SJSA1 (cell line): ENCODE data around the gene ARHGEF12. TPM values are rescaled to one million over a fixed set of nuclear protein-coding genes. Genes with fewer than 3 reads are reported as not detected.
A peak's percentile ranks its signal among the peaks of the same experiment; 100 is the strongest.

Source experiments
- DNase-seq, 2 experiments: peaks; one replicate each; pipeline ENCODE4 v3.0.0-alpha.2; 2015 to 2020; ENCODE audit warnings: low spot score in 2 of 2, low read depth in 1 of 2
- H3K27ac ChIP-seq: fragments of 250-450 bp; sonication (Bioruptor Pico); 2 replicates; pipeline ENCODE4 v1.5.1; 2020; ENCODE audit warnings: mild to moderate bottlenecking, moderate library complexity
- H3K27me3 ChIP-seq: fragments of 250-450 bp; sonication (Bioruptor Pico); replicated peaks from 2 replicates; pipeline ENCODE4 v1.5.1; 2020; ENCODE audit warnings: mild to moderate bottlenecking, moderate library complexity
- H3K36me3 ChIP-seq: fragments of 250-450 bp; sonication (Bioruptor Pico); 2 replicates; pipeline ENCODE4 v1.5.1; 2020; ENCODE audit warnings: mild to moderate bottlenecking
- H3K4me1 ChIP-seq: fragments of 250-450 bp; sonication (Bioruptor Pico); replicated peaks from 2 replicates; pipeline ENCODE4 v1.6.1; 2021; ENCODE audit warnings: mild to moderate bottlenecking
- H3K4me3 ChIP-seq: fragments of 250-450 bp; sonication (Bioruptor Pico); 2 replicates; pipeline ENCODE4 v1.5.1; 2020; ENCODE audit warnings: mild to moderate bottlenecking
- H3K9me3 ChIP-seq: fragments of 250-450 bp; sonication (Bioruptor Pico); replicated peaks from 2 replicates; pipeline ENCODE4 v1.5.1; 2020; ENCODE audit warnings: mild to moderate bottlenecking
- total RNA-seq: library from RNA; depleted of rRNA; stranded (reverse); fragments of >200 nt; shearing (Covaris generic); gene quantifications from 2 replicates; pipeline ENCODE4 v1.2.3, GENCODE V29; 2014

Gene ARHGEF12
- total RNA-seq, 1 experiment from 2014 or later: 36.9 TPM

DNA sequence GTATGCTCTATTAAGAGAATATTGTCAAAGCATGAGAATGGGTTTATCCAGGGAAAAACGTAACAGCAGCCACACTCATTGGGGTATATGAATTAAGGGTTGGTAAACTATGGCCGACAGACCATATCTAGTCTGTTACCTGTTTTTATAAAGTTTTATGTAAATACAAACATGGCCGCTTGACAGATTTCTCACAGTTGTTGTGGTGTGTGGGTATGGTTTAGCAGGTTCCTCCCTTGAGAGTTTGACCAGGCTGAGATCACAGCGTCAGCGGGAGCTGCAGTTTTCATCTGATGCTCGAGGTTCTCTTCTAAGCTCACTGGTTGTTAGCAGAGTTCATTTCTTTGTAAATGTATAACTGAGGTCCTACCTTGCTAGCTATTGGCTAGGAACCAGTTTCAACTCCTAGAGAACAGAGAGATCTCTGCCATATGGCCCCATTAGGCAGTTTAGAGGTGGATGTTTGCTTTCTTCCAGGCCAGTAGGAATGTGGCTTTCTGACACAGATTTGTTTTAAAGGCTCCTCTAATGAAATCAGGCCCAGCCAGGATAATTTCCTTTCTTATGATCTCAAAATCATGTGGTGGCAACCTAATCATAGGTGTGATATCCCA lies 129.8 kb downstream of the ARHGEF12 start:
- Histone ChIP-seq H3K4me3 (no peak overlapping the region), H3K4me1 (peaks cover 10% of the 10 kb centered on the region), H3K9me3 (no peaks in the 10 kb centered on the region), H3K27me3 (no peaks in the 10 kb centered on the region), H3K36me3 (peaks cover 44% of the 10 kb centered on the region), H3K27ac (no peak overlapping the region)
- no peak for DNase-seq

DNA sequence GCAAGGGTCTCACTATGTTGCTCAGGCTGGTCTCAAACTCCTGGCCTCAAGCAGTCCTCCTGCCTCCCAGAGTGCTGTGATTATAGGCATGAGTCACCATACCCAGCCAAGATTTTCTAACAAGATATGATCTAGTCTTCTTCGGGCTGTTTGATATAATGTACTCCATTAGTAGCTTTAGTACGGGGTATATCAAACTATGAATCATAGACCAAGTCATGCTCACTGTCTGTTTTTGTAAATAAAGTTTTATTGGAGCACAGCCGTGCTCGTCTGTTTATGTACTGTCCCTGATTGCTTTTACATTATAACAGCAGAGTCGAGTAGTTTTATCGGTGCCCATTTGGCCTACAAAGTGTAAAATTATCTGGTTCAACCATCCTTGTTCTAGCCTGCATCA lies 131.4 kb downstream of the ARHGEF12 start:
- H3K27ac ChIP-seq: no peak overlapping the region
- no peak overlapping the region for H3K4me3 ChIP-seq
- peaks cover 16% of the 10 kb centered on the region for H3K4me1 ChIP-seq
- peak in 1 of 2 experiments; percentile 2 for DNase-seq
- no peaks in the 10 kb centered on the region for H3K27me3 ChIP-seq
- no peaks in the 10 kb centered on the region for H3K9me3 ChIP-seq
- peaks cover 41% of the 10 kb centered on the region for H3K36me3 ChIP-seq

DNA sequence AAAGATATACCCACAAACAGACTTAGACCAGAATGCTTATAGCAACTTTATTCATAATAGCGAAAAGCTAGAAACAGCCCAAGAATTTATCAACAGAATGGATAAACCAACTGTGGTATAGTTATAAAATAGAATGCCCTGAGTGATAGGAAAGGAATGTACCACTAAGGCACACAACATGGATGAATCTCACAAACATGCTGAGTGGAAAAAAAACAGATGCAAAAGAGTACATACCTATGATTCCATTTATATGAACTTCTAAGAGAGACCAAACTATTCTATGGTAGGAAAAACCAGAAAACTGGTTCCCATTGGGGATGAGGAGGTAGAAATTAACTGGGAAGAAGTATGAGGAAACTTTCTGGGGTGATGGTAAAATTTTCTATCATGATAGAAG lies 134.9 kb downstream of the ARHGEF12 start:
- H3K4me3 ChIP-seq: no peak overlapping the region
- H3K4me1 ChIP-seq: peaks cover 16% of the 10 kb centered on the region
- no peaks in the 10 kb centered on the region for H3K9me3 ChIP-seq
- peak in 1 of 2 experiments; percentile 66 for DNase-seq
- H3K27me3 ChIP-seq: no peaks in the 10 kb centered on the region
- H3K27ac ChIP-seq: peak overlapping the region; percentile 76
- H3K36me3 ChIP-seq: peaks cover 36% of the 10 kb centered on the region

DNA sequence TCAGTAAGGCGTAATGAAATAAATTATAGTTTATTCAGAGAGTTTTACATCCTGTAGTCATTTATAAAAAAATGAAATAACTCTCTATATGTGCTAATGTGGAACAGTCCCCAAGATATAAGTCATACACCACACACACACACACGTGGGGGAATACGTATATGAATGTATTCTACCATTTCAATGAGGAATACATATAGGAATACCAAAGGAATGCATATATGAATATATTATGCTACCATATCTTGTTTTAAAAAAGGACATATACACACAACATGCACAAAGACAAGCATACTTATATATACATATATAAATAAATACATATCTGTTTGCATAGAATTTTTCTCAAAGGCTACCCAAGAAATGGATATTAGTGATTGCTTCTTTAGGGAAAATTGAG lies 135.8 kb downstream of the ARHGEF12 start:
- H3K27me3 ChIP-seq: no peaks in the 10 kb centered on the region
- H3K9me3 ChIP-seq: no peaks in the 10 kb centered on the region
- DNase-seq: no peak
- H3K36me3 ChIP-seq: peaks cover 28% of the 10 kb centered on the region
- H3K27ac ChIP-seq: no peak overlapping the region
- no peak overlapping the region for H3K4me3 ChIP-seq
- peaks cover 16% of the 10 kb centered on the region for H3K4me1 ChIP-seq

DNA sequence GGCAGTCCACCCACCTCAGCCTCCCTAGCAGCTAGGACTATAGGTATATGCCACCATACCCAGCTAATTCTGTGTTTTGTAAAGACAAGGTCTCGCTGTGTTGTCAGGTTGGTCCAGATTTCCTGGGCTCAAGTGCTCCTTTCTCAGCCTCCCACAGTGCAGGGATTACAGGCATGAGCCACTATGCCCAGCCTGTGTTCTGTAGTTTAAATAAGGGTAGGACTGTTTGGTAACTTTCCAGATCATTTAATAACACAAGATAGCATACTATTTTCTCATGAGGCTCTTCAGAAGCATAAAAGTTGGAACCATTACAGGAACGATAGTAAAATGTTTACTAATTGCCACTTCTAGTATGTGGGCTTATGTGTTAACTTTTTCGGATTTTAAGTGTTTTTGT lies 137.3 kb downstream of the ARHGEF12 start:
- no peaks in the 10 kb centered on the region for H3K9me3 ChIP-seq
- no peak overlapping the region for H3K4me3 ChIP-seq
- peaks cover 21% of the 10 kb centered on the region for H3K36me3 ChIP-seq
- no peak for DNase-seq
- peaks cover 16% of the 10 kb centered on the region for H3K4me1 ChIP-seq
- no peaks in the 10 kb centered on the region for H3K27me3 ChIP-seq
- H3K27ac ChIP-seq: no peak overlapping the region

DNA sequence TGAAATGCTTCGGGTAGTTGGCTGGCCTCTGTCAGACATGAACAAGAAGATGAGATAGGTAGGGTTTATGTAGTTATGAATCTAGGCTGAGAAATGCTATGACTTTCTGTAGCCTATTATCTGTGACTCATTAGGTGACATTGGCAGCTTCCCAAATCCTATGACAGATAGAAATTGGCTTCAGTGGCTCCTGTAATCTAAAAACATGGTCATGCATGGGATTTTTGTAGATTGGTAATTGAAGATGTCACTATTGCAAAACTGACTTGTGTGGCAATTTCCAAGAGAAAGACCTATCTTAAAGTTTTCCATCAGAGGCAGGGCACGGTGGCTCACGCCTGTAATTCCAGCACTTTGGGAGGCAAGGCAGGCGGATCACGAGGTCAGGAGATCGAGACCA lies 145.9 kb downstream of the ARHGEF12 start:
- Histone ChIP-seq H3K4me3 (no peak overlapping the region), H3K9me3 (no peaks in the 10 kb centered on the region), H3K4me1 (no peaks in the 10 kb centered on the region), H3K27ac (no peak overlapping the region), H3K36me3 (peaks cover 8% of the 10 kb centered on the region), H3K27me3 (no peaks in the 10 kb centered on the region)
- DNase-seq: no peak

DNA sequence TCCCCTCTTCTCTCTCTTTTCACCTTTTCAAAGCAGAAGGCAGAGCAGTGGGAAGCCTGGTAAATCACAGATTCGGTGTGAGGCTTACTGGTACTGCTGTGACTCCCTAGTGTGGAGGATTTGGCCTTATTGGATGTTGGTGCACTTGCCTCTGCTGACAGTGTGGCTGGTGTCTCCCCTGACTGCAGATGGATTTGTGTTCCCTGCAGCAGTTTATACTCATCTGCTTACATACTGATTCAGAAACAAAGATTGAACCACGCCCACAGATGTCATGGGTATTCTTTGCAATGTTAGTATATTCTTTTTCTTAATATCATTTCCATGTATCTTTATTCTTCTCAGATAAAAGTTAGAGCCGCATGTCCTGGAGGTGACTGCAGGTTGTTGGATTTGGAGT lies 148.5 kb downstream of the ARHGEF12 start:
- H3K36me3 ChIP-seq: peaks cover 6% of the 10 kb centered on the region
- H3K9me3 ChIP-seq: no peaks in the 10 kb centered on the region
- no peak overlapping the region for H3K4me3 ChIP-seq
- H3K27ac ChIP-seq: no peak overlapping the region
- DNase-seq: no peak
- H3K4me1 ChIP-seq: no peaks in the 10 kb centered on the region
- H3K27me3 ChIP-seq: no peaks in the 10 kb centered on the region

DNA sequence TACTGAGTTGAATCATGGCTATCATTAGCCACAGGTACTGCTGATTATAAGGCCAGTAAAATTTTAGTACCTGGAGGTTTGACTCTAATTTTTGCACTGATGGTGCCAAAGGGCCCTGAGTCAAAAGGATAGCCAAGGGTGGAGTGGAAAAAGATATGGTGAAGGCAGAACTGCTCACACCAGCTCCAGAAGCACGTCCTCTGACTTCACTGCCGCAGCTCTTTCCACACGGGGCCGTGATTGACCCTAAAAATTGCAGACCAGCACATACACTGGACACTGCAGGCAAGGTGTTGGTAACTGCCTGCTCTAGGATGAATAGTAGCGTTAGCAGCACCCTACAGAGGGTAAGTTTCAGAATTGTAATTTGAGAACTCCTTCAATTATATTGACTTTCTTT lies 149.9 kb downstream of the ARHGEF12 start:
- Histone ChIP-seq H3K36me3 (peaks cover 6% of the 10 kb centered on the region; the same call in 1 of the 2 replicates), H3K4me3 (no peak overlapping the region), H3K27me3 (no peaks in the 10 kb centered on the region), H3K9me3 (no peaks in the 10 kb centered on the region), H3K4me1 (no peaks in the 10 kb centered on the region), H3K27ac (no peak overlapping the region)
- DNase-seq: no peak

DNA sequence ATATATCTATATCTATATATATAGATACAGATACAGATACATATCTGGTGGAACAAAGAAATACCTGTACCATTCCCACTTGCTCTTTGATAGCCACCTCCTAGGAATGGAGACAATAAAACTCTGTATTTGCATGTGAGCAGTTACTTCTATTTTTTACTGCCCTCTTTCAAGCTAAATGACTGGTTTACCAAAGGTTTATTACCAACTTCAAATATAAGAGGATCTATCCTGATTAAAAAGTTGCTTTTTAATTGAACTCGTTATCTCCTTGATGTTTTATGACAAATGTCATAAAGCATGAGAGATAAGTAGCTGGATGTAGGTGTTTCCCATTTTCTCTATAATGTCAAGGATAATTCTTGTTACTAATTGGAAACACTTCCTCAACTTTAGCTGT lies 153.6 kb downstream of the ARHGEF12 start:
- no peak overlapping the region for H3K27ac ChIP-seq
- H3K9me3 ChIP-seq: no peaks in the 10 kb centered on the region
- H3K4me1 ChIP-seq: no peaks in the 10 kb centered on the region
- H3K4me3 ChIP-seq: no peak overlapping the region
- no peaks in the 10 kb centered on the region for H3K27me3 ChIP-seq
- H3K36me3 ChIP-seq: no peaks in the 10 kb centered on the region
- DNase-seq: no peak

DNA sequence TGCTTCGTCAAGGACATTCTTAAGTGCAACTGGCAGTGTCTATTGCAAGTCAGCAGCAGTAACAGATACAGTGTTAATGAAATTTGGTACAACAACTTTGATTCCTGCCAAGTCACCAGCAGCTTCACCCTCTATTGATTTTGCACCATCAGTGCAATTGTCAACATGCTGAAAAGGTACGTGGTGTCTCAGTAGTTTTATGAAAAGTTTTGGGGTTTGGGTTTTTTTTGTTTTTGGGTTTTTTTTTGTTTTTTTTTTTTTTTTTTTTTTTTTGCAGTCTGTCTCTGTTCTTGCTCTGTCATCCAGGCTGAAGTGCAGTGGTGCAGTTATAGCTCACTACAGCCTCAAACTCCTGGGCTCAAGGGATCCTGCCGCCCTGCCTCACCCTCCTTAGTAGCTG lies 156.3 kb downstream of the ARHGEF12 start:
- H3K4me1 ChIP-seq: no peaks in the 10 kb centered on the region
- no peaks in the 10 kb centered on the region for H3K36me3 ChIP-seq
- H3K27ac ChIP-seq: no peak overlapping the region
- no peaks in the 10 kb centered on the region for H3K27me3 ChIP-seq
- DNase-seq: no peak
- H3K4me3 ChIP-seq: no peak overlapping the region
- no peaks in the 10 kb centered on the region for H3K9me3 ChIP-seq

DNA sequence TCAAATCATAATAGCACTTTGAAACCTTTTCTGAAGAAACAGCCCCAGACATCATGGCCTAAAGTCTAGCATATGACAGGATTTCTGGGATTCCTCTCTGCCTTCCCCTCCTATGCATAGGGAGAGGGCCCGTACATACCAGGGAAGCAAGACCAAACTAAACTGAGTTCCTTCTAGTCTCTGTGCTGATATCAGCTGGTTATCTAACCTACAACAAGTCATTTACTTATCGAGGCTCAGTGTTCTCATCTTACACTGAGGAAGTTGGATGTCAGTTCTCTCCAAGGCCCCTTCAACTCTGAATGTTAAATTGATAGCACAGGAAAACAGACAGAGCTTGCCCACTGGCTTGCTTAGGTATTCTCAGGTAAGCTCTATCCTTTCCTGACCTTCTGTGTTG lies 158.4 kb downstream of the ARHGEF12 start:
- no peaks in the 10 kb centered on the region for H3K27me3 ChIP-seq
- H3K4me1 ChIP-seq: no peaks in the 10 kb centered on the region
- no peak overlapping the region for H3K27ac ChIP-seq
- H3K4me3 ChIP-seq: no peak overlapping the region
- H3K36me3 ChIP-seq: no peaks in the 10 kb centered on the region
- no peaks in the 10 kb centered on the region for H3K9me3 ChIP-seq
- DNase-seq: no peak

DNA sequence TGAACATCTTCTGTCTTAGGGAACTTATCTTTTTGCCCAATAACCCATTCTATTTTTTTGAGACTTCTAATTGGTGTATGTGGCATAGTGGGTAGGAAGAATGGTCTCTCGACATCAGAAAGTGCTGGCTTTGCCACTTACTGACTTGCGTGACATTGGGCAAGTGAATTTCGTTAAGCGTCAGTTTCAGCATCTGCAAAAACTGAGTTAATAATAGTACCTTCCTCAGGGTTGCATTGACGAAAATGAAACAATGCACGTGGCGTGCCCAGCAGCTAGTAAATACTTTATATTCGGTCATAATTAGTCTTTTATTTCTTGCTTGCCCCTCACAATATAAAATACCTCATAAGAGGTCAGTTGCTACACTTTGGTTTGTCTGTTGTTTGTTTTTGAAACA lies 162.9 kb downstream of the ARHGEF12 start:
- Histone ChIP-seq H3K27me3 (no peaks in the 10 kb centered on the region), H3K9me3 (no peaks in the 10 kb centered on the region), H3K36me3 (no peaks in the 10 kb centered on the region), H3K4me3 (no peak overlapping the region), H3K4me1 (no peaks in the 10 kb centered on the region), H3K27ac (no peak overlapping the region)
- DNase-seq: no peak

DNA sequence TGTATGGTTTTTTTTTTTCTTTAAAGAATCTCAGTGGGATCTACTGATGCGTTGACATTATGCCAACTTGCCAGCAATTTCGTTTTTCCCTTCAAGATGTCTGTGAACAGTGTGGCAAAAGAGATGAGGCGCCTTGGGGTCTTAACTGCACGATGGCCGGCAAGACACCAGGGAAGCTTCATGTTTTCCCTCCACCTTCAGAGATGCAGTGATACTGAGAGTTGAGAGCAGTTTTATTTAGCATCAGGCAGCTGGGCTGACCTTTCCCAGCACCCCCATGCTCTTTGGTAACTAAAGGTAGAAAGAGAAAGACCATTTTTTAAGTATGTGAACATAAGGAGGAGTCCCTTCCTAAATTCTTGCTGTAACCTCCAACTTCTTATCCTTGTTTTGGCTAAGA lies 163.6 kb downstream of the ARHGEF12 start:
- Histone ChIP-seq H3K27ac (no peak overlapping the region), H3K9me3 (no peaks in the 10 kb centered on the region), H3K27me3 (no peaks in the 10 kb centered on the region), H3K36me3 (no peaks in the 10 kb centered on the region), H3K4me1 (no peaks in the 10 kb centered on the region), H3K4me3 (no peak overlapping the region)
- DNase-seq: no peak

DNA sequence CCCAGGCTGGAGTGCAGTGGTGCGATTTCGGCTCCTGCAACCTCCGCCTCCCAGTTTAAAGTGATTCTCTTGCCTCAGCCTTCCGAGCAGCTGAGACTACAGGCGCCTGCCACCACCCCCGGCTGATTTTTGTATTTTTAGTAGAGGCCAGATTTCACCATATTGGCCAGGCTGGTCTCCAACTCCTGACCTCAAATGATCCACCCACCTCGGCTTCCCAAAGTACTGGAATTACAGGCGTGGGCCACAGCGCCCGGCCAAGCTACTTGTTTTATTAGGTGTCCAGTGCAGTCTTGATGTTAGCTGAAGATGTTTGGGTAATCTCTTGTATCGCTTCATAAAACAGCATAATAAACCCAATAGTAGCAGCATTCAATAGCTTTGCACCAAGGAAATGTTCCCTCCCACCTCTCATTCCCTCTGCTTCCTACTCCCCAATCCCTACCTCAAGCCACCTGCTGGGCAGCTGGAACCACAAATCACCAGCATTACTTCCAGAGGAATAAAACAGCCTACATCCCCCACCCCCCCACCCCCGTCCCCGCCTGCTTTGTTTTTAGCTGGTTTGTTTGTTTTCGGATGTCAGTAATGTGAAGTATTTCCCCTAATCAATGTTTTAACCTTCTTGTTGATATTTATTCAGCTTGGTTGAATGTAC lies 164.3 kb downstream of the ARHGEF12 start:
- Histone ChIP-seq H3K36me3 (no peaks in the 10 kb centered on the region), H3K27me3 (no peaks in the 10 kb centered on the region), H3K9me3 (no peaks in the 10 kb centered on the region), H3K4me3 (no peak overlapping the region), H3K27ac (no peak overlapping the region), H3K4me1 (no peaks in the 10 kb centered on the region)
- DNase-seq: no peak

DNA sequence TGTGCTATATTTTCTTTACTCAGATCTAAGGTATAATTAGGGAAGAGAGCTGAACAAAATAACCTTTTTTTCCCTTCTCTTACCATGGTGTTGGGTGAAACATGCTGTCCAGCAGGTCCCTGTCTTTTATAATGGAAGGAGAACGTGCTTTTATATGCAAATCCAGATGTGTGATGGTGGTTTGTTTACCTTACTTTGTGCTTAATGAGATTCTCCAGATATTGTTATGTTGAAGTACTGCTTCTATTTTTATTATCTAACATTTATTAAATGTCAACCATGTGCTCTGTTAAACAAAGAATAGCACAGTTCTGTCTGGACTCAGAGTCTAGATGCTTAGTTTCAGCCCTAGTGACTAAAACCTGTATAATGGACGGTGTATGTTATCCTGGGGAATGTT lies 165.2 kb downstream of the ARHGEF12 start:
- Histone ChIP-seq H3K27me3 (no peaks in the 10 kb centered on the region), H3K4me3 (no peak overlapping the region), H3K27ac (no peak overlapping the region), H3K4me1 (no peaks in the 10 kb centered on the region), H3K36me3 (no peaks in the 10 kb centered on the region), H3K9me3 (no peaks in the 10 kb centered on the region)
- no peak for DNase-seq
